WI38 (cell line): ENCODE measurements around the gene JAK2.

Experiments
- H3K4me3 ChIP-seq: 2 replicates; pipeline ENCODE4 v1.5.1; 2011; ENCODE audit warnings: low read depth, mild to moderate bottlenecking, control low read depth, low read length
- CTCF ChIP-seq: IDR thresholded peaks from 2 replicates; pipeline ENCODE4 v1.5.1; 2012; ENCODE audit warnings: low read depth, mild to moderate bottlenecking, control low read depth, low read length

Gene JAK2

GRCh38 chr9:4946937-4947336 lies 38.1 kb upstream of the JAK2 start:
- no peak for TF ChIP-seq CTCF
- H3K4me3 ChIP-seq: no peak overlapping the region

- H3K4me3 ChIP-seq: no peak overlapping the region
- no peak for TF ChIP-seq CTCF
Observed at GRCh38 chr9:4955836-4956235, 29.2 kb upstream of the JAK2 start.

- TF ChIP-seq CTCF: no peak
- H3K4me3 ChIP-seq: no peak overlapping the region
Observed at GRCh38 chr9:4959031-4959430, 26.0 kb upstream of the JAK2 start.

GRCh38 chr9:4962085-4962484 lies 23.0 kb upstream of the JAK2 start:
- H3K4me3 ChIP-seq: no peak overlapping the region
- TF ChIP-seq CTCF: no peak

- no peak for TF ChIP-seq CTCF
- H3K4me3 ChIP-seq: no peak overlapping the region
Observed at GRCh38 chr9:4964540-4964939, 20.5 kb upstream of the JAK2 start.

GRCh38 chr9:4965174-4965821 lies 19.8 kb upstream of the JAK2 start:
- H3K4me3 ChIP-seq: no peak overlapping the region
- TF ChIP-seq CTCF: no peak

- TF ChIP-seq CTCF: no peak
- H3K4me3 ChIP-seq: no peak overlapping the region
Observed at GRCh38 chr9:4967523-4967922, 17.5 kb upstream of the JAK2 start.
